Neuron (in vitro differentiated cells): ENCODE results near the gene ARFRP1.

Source experiments
- H2AFZ ChIP-seq: one replicate; pipeline ENCODE4 v1.6.1; 2013; ENCODE audit warnings: low read depth, mild to moderate bottlenecking, inconsistent platforms, low read length, moderate library complexity
- H3K27me3 ChIP-seq: one replicate; pipeline ENCODE4 v1.6.1; 2013; ENCODE audit warnings: low read length; ENCODE audit not compliant: insufficient read depth
- H3K36me3 ChIP-seq: one replicate; pipeline ENCODE4 v1.6.1; 2013; ENCODE audit warnings: low read length; ENCODE audit not compliant: insufficient read depth
- H3K4me1 ChIP-seq: one replicate; pipeline ENCODE4 v1.6.1; 2013; ENCODE audit warnings: low read length; ENCODE audit not compliant: insufficient read depth
- H3K4me3 ChIP-seq: 2 replicates; pipeline ENCODE4 v1.5.1; 2013; ENCODE audit warnings: mild to moderate bottlenecking, low read length, moderate library complexity
- H3K9me3 ChIP-seq: one replicate; pipeline ENCODE4 v1.6.1; 2013; ENCODE audit warnings: low read length

Gene ARFRP1

DNA sequence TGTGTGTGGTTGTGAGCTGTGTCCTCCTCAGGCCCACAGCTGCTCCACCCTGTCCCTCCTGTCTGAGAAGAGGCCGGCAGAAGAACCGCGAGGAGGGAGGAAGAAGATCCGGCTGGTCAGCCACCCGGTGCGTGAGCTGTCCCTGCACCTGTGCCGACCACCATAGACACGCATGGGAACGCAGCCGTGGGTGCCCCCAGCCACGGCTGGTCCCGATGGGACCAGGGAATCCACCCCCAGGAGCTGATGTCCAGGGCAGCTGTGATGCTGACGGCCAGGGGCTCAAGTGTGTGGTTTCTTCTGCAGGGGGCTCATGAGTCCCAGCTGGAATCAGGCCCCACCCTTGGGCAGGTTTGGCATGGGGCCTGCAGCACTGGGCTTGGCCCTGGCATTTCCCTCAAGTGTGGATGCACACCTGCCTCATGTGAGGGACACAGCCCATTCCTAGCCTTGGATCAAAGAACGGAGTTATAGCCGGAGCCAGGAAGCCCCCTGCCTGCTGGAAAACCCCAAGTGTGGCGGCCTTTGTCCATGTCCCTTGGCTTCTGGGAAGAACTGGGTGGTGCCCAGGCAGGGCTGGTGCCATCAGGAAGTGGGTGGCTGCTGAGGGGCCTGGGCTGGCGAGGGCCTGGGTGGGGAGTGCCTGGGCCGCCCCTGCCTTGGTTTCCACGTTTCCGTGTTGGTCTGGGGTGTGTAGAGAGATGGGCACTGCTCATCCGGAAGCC is 15.9 kb downstream of the ARFRP1 start:
- no peaks in the 10 kb centered on the region for H3K9me3 ChIP-seq
- H2AFZ ChIP-seq, result no peak overlapping the region
- no peaks in the 10 kb centered on the region for H3K27me3 ChIP-seq
- H3K4me1 ChIP-seq, result peaks cover 8% of the 10 kb centered on the region
- no peak overlapping the region for H3K4me3 ChIP-seq
- H3K36me3 ChIP-seq, result peaks cover 9% of the 10 kb centered on the region

DNA sequence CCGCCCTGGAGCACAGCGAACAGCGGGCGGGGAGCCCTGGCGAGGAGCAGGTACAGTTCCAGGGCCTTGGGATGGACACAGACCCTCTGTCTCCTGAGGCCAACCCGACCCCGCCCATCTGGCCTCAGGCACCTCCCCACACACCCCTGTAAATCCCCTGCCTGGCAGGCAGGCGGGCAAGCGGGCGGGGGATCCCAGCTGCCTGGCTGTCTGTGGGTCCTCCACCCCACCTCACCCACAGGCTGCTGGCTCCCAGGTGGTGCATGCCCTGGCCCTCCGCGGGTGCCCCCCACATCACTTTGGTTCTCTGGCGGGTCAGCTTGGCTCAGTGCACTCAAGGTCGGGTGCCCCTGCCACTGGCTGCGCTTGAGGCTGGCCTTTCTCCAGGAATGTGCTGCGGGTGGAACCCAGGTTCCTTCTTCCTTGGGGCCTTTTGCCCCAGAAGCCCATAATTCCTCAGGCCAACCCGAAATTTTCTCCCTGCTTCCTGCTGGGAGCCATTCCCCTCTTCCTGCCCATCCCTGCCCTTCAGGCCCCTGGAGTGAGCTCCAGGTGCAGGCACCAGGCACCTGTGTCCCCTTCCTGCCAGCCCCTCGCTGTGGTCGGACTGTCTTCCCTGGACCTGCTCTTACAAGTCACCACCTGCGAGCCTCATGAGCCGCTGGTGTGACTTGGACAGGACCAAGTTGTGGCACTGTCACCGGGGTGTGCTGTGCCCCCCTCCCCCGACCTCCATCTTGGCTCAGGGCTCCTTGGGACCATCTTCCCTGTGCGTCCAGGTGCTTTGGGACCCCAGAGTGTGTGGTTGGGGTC is 16.7 kb downstream of the ARFRP1 start:
- H3K4me3 ChIP-seq, result no peak overlapping the region
- H3K36me3 ChIP-seq, result peaks cover 8% of the 10 kb centered on the region
- peaks cover 15% of the 10 kb centered on the region for H3K4me1 ChIP-seq
- H3K27me3 ChIP-seq, result no peaks in the 10 kb centered on the region
- H2AFZ ChIP-seq, result no peak overlapping the region
- no peaks in the 10 kb centered on the region for H3K9me3 ChIP-seq

GRCh38 chr20:63690003-63690897 is 17.5 kb downstream of the ARFRP1 start:
- no peaks in the 10 kb centered on the region for H3K9me3 ChIP-seq
- no peaks in the 10 kb centered on the region for H3K27me3 ChIP-seq
- peaks cover 8% of the 10 kb centered on the region for H3K36me3 ChIP-seq
- H2AFZ ChIP-seq, result no peak overlapping the region
- peaks cover 18% of the 10 kb centered on the region for H3K4me1 ChIP-seq
- no peak overlapping the region for H3K4me3 ChIP-seq

DNA sequence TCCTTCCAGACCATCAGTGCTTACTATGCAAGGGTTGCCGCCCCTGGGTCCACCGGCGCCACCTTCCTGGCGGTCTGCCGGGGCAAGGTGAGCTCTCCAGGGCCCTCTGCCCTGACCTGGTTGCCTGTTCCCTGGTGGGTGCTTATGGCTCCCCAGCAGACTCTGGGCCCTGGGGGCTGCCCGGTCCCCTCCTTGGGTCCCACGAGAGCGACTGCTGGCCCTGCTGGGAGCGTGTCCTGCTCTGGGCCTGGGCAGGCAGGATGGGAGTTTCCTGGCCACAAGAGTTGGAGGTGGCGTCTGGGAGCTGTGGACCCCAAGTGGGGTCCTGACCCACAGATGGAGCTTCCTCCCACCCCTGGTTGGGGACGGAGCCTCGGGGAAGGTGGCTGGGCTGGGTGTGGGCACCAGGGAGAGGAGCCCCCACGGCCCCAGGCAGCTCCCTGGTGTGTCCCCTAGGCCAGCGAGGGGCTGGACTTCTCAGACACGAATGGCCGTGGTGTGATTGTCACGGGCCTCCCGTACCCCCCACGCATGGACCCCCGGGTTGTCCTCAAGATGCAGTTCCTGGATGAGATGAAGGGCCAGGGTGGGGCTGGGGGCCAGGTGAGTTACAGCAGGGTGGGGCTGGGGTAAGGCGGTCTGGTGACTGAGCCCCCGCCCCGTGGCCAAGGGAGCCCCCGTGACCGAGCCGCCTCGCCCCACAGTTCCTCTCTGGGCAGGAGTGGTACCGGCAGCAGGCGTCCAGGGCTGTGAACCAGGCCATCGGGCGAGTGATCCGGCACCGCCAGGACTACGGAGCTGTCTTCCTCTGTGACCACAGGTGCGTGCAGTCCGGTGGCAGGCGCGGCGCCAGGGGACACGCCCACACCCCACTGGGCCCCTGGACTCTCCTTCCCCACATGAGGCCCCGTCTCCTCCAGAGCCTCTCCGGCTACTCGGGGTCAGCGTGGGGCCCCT is 18.5 kb downstream of the ARFRP1 start:
- H3K4me1 ChIP-seq, result peaks cover 18% of the 10 kb centered on the region
- no peaks in the 10 kb centered on the region for H3K27me3 ChIP-seq
- peaks cover 5% of the 10 kb centered on the region for H3K36me3 ChIP-seq
- H2AFZ ChIP-seq, result no peak overlapping the region
- H3K4me3 ChIP-seq, result no peak overlapping the region
- H3K9me3 ChIP-seq, result no peaks in the 10 kb centered on the region

GRCh38 chr20:63688228-63689045 is 19.3 kb downstream of the ARFRP1 start:
- Histone ChIP-seq H3K36me3 (no peaks in the 10 kb centered on the region), H3K9me3 (no peaks in the 10 kb centered on the region), H3K4me3 (no peak overlapping the region), H2AFZ (no peak overlapping the region), H3K4me1 (peaks cover 18% of the 10 kb centered on the region), H3K27me3 (no peaks in the 10 kb centered on the region)

GRCh38 chr20:63687419-63688178 is 20.2 kb downstream of the ARFRP1 start:
- H3K9me3 ChIP-seq, result no peaks in the 10 kb centered on the region

GRCh38 chr20:63686492-63687321 is 21.1 kb downstream of the ARFRP1 start:
- Histone ChIP-seq H2AFZ (no peak overlapping the region), H3K9me3 (no peaks in the 10 kb centered on the region), H3K36me3 (peaks cover 7% of the 10 kb centered on the region), H3K4me3 (no peak overlapping the region), H3K4me1 (peaks cover 18% of the 10 kb centered on the region), H3K27me3 (no peaks in the 10 kb centered on the region)

More at GRCh38 chr20:63687419-63688178, 20.2 kb downstream of the ARFRP1 start:
- peaks cover 18% of the 10 kb centered on the region for H3K4me1 ChIP-seq
- no peaks in the 10 kb centered on the region for H3K27me3 ChIP-seq
- no peak overlapping the region for H2AFZ ChIP-seq
- peaks cover 1% of the 10 kb centered on the region for H3K36me3 ChIP-seq
- no peak overlapping the region for H3K4me3 ChIP-seq

- Histone ChIP-seq H2AFZ (no peak overlapping the region), H3K4me3 (no peak overlapping the region), H3K4me1 (peaks cover 18% of the 10 kb centered on the region), H3K36me3 (peaks cover 8% of the 10 kb centered on the region), H3K9me3 (no peaks in the 10 kb centered on the region), H3K27me3 (no peaks in the 10 kb centered on the region)
Measured at GRCh38 chr20:63686094-63686491, 21.7 kb downstream of the ARFRP1 start.

DNA sequence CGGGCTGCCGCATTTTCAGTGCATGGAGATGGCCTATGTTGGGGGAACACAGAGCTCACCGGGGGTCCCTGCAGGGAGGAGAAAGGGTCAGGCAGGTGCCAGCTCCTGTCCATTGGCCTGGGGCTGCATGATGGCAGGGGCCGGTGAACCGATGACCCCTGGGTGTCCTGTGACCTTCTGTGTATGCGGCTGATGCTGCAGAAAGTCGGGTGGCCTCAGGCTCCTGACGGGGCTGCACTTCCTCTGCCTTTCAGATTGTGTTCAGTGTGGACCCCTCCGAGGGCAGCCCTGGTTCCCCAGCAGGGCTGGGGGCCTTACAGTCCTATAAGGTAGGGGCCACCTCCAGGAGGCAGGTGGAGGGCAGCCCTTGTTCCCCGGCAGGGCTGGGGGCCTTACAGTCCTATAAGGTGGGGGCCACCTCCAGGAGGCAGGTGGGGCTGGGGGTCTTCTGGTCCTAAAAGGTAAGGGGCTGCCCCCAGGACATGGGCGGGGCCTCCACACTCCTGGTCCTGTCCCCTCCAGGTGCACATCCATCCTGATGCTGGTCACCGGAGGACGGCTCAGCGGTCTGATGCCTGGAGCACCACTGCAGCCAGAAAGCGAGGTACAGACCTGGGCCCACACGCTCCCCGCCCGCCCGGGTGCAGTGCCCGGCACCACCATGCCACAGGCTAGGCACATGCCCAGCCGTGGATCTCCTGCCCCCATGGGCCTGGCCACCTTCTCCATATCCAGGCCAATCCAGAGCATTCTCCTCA is 22.3 kb downstream of the ARFRP1 start:
- Histone ChIP-seq H3K9me3 (no peaks in the 10 kb centered on the region), H3K4me3 (no peak overlapping the region), H3K36me3 (peaks cover 8% of the 10 kb centered on the region), H3K4me1 (peaks cover 18% of the 10 kb centered on the region), H2AFZ (no peak overlapping the region), H3K27me3 (no peaks in the 10 kb centered on the region)
